ENCODE results near the gene CUL1.

- TF ChIP-seq CTCF (conservative IDR thresholded peaks at IDR 0.05; ENCODE audit: low read depth, low read length) (no peak), EZH2phosphoT487 (IDR thresholded peaks at IDR 0.05; ENCODE audit: borderline replicate concordance, low read length) (no peak), EZH2 (IDR thresholded peaks at IDR 0.05; ENCODE audit: low read length, unreplicated experiment) (no peak)
Measured at GRCh38 chr7:148693651-148694050, 5.1 kb upstream of the CUL1 start.

Data from PC-3 (cell line).